GM18909 (cell line): ENCODE measurements around the gene LRRC34.
A peak's percentile ranks its signal among the peaks of the same experiment; 100 is the strongest.

ENCODE experiments used
- ATAC-seq: cut with Tn5 transposase; IDR thresholded peaks from one replicate; pipeline ENCODE4 v1.9.1; 2021; ENCODE audit warnings: mild to moderate bottlenecking; ENCODE audit not compliant: unreplicated experiment, poor library complexity

LRRC34 gene

GRCh38 chr3:169812332-169813235 lies at the start of gene LRRC34, which contains the start of gene LRRIQ4:
Gene LRRC34, minus strand, starts transcription at chr3:169812904. Its CDS starts 356 bp downstream, at chr3:169812548.
Gene LRRIQ4, plus strand, starts transcription at chr3:169812870. Its CDS starts 9,052 bp downstream, at chr3:169821922.
- ATAC-seq: peak; percentile 68

- no peak for ATAC-seq
Observed at GRCh38 chr3:169861871-169862270, 49.2 kb upstream of the LRRC34 start.

GRCh38 chr3:169857811-169858210 lies 45.1 kb upstream of the LRRC34 start:
- ATAC-seq: no peak

GRCh38 chr3:169855514-169855913 lies 42.8 kb upstream of the LRRC34 start:
- ATAC-seq: no peak

DNA sequence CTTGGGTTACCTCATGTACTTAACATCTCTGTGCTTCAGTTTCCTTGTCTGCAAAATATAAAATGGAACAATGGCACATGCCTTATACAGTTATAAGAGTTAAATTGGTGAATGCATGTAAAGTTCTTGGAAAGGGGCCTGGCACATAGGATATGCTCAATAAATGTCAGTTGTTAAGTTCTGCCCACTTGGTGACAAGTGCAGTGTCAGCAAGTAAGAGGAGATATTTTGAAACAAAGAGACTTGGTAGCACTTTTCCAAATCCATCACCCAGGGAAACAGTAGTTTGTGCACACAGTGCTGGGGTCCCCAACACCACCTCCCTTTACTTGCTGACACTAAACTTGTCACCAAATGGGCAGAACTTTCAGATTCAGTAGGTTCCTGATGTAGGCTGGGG lies 37.9 kb upstream of the LRRC34 start:
- ATAC-seq: no peak

- no peak for ATAC-seq
Observed at GRCh38 chr3:169848741-169849140, 36.0 kb upstream of the LRRC34 start.

DNA sequence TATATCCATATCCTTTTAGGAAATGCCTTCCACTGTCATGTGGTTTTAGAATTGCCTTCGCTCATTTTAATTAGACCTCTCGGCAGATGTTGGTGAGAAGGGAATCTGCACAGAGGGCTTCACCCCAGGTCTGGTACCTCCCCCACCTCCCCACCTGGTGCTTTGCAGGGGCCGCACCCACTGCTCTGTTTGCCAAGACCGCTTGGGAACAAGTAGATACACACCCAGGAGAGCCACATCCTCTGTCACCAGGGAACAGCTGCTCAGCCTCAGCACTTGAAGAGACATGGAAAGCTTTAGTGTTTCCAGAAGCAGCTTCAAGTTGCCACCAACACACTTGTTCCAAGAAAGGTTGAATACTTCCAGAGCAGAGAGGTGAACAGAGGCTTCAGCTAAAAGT lies 35.2 kb upstream of the LRRC34 start:
- ATAC-seq: no peak

GRCh38 chr3:169846458-169847193 lies 33.9 kb upstream of the LRRC34 start:
- ATAC-seq: peak; percentile 97

DNA sequence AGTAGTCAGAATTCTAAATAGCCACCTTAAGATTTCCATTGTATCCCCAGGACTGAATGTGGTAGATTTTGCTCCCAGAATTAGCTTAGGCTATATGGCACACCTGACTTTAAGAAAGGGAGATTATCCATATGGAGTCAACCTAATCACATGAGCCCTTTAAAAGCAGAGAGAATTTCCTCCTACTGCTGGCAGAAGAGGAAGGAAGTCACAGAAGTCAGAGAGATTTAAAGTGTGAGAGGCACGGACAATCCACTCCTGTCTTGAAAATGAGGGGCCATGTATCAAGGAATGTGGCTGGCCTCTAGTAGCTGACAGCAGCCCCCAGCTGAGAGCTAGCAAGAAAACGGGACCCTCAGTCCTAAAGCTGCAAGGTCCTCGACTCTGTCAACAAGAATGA lies 30.3 kb upstream of the LRRC34 start:
- ATAC-seq: no peak

GRCh38 chr3:169841171-169841570 lies 28.5 kb upstream of the LRRC34 start:
- ATAC-seq: peak; percentile 68

DNA sequence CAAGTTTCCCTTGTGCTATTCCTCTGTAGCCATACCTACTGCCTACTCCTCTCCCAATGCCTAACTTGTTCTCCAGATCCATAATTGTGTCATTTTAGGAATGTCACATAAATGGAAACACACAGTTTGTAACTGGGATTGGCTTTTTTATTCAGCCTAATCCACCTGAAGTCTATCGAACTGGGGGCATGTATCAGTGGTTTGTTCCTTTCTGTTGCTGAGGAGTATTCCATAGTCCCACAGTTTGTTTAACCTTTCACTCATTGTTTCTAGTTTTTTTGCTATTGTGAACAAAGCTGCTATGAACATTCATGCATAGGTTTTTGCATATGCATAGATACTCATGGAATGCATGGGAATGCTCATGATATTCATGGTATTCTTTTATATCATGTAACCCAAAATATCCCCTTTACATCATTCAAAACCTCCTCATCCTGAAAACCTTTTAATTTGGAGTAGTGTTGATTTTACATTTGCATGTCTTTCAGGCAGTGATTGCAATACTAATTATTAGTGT lies 25.9 kb upstream of the LRRC34 start:
- ATAC-seq: no peak

DNA sequence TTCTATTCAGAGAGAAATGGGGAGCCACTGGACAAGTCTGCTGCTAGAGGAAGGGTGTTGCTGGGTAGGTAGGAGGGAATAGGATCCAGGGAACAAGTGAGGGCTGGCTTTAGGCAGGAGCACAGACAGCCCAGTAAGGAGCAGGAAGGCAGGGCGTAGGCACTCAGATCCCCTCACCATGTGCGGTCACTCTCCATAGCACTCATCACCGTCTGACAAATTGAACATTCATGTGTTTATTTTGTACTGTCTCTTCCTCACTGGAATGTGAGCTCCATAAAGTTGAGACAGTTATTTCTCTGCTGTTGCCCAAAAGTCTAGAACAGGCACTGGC lies 24.2 kb upstream of the LRRC34 start:
- no peak for ATAC-seq

- peak; percentile 88 for ATAC-seq
Observed at GRCh38 chr3:169836078-169836941, 23.6 kb upstream of the LRRC34 start.

DNA sequence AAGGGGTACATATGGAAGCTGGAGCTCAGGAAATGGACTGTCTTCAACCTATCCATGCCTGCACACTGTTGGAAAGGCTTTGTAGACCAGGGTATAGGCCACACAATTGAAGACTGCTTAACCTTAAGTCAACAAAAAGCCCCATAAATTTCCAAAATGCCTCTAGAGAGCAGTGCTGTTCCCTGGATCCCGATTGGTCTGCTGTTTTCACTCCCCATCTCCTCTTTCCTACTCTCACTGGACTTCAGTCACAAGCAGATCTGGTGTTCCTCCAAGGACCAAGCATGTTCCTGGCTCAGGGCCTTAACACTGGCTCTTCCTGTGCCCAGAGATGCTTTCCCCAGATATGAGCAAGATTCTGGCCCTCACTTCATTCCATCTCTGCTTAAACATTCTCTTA lies 22.8 kb upstream of the LRRC34 start:
- peak; percentile 5 for ATAC-seq

- no peak for ATAC-seq
Observed at GRCh38 chr3:169827712-169828111, 15.0 kb upstream of the LRRC34 start.

GRCh38 chr3:169825316-169825715 lies 12.6 kb upstream of the LRRC34 start:
- ATAC-seq: no peak

GRCh38 chr3:169822983-169823382 lies 10.3 kb upstream of the LRRC34 start:
- ATAC-seq: no peak

DNA sequence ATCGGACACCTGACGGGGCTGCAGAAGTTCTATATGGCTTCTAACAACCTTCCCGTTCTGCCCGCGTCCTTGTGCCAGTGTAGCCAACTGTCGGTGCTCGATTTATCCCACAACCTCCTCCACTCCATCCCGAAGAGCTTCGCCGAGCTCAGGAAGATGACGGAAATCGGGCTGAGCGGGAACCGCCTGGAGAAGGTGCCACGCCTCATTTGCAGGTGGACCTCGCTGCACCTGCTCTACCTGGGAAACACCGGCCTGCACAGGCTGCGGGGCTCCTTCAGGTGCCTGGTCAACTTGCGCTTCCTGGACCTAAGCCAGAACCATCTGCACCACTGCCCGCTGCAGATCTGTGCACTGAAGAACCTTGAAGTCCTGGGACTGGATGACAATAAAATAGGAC lies 9.8 kb upstream of the LRRC34 start:
- ATAC-seq: no peak

DNA sequence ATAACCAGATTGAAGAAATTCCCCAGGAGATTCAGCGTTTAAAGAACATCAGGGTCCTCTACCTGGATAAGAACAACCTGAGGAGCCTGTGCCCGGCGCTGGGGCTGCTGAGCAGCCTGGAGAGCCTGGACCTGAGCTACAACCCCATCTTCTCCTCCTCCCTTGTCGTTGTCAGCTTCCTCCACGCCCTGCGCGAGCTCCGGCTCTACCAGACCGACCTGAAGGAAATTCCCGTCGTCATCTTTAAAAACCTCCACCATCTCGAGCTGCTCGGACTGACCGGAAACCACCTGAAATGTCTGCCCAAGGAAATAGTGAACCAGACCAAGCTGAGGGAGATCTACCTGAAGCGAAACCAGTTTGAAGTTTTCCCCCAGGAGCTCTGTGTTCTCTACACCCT lies 9.4 kb upstream of the LRRC34 start:
- ATAC-seq: no peak

GRCh38 chr3:169818316-169818715 lies 5.6 kb upstream of the LRRC34 start:
- ATAC-seq: no peak
